SK-N-DZ (cell line): Measurements from ENCODE around the gene KRTAP5-1.
"Not testable (repeated sequence)": the region's sequence is repeated elsewhere in the genome, so short reads cannot be mapped to it uniquely, and the experiment has no call there.

ENCODE experiments used
- DNase-seq: peaks from one replicate; pipeline ENCODE4 v3.0.0-alpha.2; 2015; ENCODE audit warnings: low spot score

KRTAP5-1 gene

DNA sequence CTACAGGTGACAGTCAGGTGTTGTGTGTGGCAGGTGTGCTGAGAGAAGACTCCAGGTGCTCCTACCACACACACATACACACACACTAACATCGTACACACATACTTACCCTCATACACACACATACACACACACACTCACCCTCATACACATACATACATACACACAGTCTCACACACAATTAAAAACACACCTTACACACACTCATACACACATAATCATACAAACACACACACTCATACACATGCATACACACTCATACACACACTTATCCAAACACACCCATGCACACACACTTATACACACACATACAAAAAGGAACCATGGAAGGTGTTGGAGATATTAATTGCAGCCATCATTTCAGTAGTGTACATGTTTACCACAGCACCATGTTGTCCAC lies 18.5 kb upstream of the KRTAP5-1 start:
- no peak for DNase-seq

DNA sequence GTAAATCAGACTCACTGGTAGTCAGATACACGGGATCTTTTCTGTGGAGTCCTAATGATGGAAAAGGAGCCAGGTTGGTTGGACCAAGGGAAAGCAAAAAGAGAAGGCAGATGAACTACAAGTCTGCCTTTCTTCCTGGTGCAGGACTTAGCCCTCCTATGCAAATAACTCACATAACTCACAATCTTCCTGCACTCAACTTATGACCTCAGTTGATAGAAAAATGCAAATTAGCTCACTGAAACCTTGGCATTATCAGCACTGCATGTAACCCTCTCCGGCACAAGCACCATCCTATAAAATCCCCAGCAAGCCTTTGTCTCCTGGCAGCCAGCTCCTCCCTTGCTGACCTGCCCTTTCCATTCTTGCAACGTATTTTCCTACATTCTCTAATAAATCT lies 16.6 kb upstream of the KRTAP5-1 start:
- DNase-seq = not testable (repeated sequence)

DNA sequence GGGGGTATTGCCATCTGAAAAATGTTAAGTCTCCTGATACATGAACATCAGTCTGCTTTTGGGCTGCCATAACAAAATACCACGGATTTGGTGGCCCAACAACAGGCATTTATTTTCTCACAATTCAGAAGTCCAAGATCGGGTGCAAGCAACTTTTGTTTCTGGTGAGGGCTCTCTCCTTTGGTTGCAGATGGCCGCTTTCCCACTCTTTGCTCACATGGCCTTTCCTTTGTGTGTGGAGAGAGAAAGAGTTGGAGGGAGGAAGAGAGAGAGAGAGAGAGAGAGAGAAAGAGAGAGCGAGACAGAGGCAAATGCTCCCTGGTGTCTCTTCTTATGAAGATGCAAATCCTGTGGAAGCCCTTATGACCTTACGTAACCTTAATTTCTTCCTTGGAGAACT lies 15.5 kb upstream of the KRTAP5-1 start:
- DNase-seq = no peak

DNA sequence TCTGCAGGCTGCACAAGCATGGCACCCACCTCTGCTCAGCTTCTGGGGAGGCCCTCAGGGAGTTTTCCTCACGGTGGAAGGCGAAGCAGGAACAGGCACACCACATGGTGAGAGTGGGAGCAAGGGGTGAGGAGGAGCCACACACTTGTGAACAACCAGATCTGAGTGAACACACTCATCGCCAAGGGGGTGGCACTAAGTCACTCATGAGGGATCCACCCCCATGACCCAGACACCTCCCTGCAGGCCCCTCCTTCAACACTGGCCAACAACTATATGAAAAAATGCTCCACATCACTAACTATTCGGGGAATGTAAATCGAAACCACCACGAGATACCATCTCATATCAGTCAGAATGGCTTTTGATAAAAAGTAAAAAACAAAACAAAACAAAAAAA lies 13.7 kb upstream of the KRTAP5-1 start:
- no peak for DNase-seq

DNA sequence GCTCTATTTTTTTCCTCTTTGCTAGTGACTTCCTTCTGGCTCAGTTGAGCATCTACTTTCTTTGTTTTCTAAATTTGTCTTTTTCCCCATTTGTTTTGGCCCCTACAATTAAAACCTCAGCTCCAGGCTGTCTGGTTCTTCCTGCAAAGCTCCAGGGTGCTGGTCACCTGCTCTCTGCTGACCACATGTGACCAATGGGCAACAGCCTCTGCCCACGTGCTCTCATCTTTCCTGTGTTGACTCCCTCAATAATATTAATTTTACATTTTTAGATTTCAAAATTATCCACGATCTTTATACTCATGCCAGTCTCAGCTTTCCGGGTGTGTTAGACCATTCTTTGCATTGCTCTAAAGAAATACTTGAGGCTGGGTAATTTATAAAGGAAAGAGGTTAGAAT lies 13.3 kb upstream of the KRTAP5-1 start:
- not testable (repeated sequence) for DNase-seq

DNA sequence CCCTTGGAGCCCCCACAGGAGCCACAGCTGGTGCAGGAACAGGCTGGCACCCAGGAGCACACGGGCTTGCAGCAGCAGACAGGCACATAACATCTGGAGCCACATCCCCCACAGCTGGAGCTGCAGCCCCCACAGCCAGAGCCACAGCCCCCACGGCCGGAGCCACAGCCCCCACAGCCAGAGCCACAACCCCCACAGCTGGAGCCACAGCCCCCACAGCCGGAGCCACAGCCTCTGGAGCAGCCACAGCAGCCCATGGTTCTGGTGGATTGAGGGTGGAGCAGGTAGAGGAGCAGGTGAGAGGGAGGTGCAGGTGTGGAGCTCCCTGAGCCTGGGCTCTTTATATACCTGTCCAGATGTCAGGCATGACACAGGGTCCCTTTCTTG lies 12.9 kb upstream of the KRTAP5-1 start, which contains the start of gene KRTAP5-2:
TSS of gene KRTAP5-2 (minus strand) at position 301 of the 387 bp plus-strand sequence. CDS start at position 257, 44 bp downstream.
- no peak for DNase-seq

DNA sequence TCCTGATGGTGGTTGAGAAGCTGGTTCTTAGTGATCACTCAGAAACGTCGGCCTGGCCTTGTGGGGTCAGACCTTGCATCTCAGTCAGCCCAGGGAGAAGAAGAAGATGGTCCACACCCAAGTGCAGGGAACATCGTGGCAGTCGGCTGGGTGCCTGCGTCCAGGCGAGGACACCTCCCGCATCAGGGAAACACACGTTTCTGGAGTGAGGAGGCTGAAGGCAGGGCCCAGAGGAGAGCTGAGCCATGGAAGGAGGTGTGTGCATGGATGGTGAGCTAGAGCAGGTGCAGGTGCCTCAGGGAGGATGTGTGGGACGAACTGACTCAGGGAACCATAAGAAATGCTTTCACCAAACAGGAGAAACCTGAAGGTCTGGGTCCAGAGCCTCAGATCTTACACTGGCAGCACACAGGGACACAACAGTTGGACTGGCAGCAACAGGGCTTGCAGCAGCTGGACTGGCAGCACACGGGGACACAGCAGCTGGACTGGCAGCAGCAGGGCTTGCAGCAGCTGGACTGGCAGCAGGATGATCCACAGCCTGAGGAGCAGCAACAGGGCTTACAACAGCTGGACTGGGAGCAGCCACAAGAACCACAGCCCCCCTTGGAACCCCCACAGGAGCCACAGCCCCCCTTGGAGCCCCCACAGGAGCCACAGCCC lies 12.4 kb upstream of the KRTAP5-1 start:
- DNase-seq = no peak

DNA sequence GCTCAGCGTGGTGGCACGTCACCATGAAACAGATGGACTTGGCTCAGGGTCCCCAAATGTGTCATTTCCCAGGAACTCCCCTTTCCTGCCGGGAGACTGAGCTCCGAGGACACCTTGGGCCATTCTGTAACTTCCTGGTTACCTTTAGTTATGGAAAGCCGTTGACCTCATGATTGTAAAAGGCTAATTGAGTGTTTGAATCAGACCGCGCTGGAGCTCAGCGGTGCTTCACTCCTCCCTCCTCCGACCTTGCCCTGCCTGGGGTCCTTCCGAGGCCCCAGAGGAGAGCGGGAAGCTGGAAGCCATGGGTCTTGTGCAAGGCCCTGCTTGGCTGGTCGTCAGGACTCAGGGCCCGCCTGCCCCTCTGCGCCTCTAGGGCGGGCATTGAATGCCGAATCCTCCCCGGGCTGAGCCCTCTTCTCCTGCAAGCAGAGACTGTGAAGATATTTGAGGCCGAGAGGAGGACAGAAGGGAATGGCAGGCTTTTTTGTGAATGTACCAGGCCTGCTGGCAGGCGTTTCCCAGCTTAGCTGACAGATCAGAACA lies 11.6 kb upstream of the KRTAP5-1 start:
- DNase-seq = not testable (repeated sequence)

DNA sequence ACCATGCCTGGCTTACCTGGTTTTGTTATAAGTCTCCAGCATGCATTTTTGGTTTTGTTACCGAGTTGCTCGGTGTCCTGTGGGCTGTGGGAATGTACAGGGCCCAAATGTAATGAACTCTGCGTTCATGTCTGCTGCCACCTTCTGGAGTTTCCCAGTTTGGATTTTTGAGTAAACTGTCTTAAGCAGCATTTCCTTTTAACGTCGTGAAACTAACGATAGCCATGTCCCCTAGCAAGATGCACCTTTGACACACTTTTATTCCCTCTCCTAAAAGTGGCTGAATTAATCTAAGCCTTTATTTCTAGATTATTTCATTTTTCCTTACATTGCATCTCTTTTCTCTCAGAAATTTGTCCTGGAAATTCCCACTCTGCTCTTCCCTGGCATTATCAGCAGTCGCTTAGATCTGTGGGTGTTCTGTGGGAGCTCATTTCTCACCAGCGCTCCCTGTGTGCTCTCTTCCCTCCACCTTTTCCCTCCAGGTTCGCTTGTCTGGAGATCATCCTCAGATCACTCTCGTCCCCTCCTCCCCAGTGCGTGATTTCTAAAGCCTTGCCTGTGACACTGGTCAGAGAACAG lies 11.0 kb upstream of the KRTAP5-1 start:
- DNase-seq = not testable (repeated sequence)

DNA sequence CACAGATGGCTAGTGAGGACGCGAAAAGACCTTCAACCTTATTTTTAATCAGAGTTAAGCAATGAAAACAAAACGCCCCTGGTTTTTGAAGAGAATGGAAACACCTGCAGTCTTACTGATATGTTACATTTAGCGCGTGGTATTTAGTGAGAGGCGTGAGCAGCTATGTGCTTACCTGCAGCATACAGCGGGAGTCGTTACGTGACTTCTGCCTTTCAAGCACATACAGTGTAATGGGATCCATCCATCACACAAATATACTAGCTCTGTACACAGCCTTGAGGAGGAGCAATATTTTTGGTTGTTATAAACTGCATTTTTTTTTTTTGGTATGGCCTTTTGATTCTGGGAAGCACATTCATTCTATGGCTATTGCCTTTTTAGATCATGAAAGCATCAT lies 7.5 kb upstream of the KRTAP5-1 start:
- no peak for DNase-seq

DNA sequence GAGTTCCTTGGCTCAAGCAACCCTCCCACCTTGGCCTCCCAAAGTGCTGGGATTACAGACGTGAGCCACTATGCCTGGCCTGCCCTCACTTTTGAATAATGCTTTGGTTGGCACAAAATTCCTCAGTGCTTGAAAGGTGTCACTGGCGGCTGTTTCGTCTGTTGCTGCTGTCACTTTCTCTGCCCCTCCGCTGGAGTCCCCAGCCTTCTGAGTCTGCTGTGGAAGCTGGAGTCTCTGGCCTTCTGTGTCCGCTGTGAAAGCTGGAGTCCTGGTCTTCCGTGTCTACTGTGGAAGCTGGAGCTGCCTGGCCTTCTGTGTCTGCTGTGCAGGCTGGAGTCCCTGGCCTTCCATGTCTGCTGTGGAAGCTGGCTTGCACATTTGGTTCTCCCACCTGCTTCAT lies 4.9 kb upstream of the KRTAP5-1 start:
- no peak for DNase-seq

DNA sequence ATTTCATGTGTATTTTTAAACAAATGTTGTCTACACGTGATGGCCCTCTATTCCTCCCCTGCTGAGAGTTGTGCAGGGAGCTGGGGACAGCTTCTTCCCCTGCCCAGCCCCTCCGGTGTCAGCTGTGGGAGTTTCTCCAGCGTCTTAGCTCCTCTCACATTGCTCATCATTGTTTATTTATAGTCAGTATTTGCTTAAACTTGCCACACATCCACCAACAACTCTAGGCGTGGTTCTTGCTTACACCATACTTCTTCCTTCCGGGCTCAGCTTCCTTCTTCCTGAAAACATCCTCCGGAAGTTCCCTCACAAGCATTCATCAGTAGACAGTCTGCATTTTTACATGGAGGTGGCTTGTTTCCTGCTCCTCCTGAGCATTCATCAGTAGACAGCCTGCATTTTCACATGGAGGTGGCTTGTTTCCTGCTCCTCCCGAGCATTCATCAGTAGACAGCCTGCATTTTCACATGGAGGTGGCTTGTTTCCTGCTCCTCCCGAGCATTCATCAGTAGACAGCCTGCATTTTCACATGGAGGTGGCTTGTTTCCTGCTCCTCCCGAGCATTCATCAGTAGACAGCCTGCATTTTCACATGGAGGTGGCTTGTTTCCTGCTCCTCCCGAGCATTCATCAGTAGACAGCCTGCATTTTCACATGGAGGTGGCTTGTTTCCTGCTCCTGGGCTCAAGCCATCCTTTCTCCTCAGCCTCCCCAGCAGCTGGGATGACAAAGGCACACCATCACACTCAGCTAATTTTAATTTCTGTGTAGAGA lies 4.3 kb upstream of the KRTAP5-1 start:
- not testable (repeated sequence) for DNase-seq

DNA sequence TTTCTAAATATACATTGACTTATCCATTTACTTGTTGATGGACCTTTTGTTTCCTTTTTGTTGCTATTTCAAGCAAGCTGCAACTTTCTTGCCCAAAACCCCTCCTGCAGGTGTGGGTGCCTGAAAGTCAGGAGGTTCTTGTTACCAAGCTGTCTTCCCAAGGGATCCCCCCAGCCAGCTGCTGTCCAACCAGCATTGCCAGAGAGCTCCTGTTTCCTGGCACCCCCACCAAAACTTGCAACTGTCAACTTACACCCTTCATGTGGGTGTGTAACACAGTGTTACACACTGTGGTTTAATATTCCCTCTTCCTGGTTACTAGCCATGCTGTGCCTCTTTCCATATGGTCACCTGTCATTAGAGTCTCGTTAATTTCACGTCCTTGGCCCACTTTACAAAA lies 1.6 kb upstream of the KRTAP5-1 start:
- DNase-seq = no peak

DNA sequence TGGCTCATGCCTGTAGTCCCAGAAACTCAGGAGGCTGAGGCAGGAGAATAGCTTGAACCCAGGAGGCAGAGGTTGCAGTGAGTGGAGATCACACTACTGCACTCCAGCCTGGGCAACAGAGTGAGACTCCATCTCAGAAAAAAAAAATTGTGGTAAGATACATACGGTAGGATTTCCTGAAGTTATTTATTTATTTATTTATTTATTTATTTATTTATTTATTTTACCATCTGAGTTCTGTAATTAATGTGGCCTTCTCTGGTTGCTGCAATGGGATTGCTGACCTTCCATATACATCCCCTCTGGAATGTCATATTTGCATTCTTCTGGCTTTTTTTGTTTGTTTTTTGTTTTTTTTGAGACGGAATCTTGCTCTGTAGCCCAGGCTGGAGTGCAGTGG lies 2.2 kb downstream of the KRTAP5-1 start:
- not testable (repeated sequence) for DNase-seq

DNA sequence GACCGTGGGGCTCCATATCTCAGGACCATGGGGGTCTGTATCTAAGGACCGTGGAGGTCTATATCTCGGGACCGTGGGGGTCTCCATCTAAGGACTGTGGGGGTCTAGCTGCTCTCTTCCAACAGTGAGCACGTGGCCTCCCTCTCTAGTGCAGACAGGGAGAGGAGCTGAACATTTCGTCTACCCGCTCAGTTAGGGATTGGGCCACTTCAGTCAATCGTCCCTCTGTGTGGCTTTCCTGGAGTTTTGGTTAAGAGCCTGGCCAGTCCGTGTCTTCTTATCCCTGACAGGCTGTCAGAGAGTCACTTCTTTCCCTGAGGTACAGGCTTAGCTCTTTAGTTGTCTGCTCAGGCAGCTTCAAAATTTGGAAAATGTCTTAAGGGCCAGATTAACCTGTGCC lies 3.1 kb downstream of the KRTAP5-1 start:
- DNase-seq = no peak

DNA sequence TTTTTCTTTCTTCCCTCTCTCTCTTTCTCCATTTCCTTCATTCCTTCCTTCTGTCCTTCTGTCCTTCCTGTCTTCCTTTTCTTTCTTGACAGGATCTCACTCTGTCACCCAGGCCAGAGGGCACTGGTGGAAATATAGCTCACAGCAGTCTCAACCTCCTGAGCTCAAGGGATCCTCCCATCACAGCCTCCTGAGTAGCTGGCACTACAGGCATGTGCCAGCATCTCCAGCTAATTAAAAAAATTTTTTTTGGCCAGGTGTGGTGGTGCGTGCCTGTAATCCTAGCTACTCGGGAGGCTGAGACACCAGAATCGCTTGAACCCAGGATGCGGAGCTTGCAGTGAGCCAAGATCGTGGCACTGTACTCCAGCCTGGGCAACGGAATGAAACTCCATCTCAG lies 8.3 kb downstream of the KRTAP5-1 start:
- DNase-seq = no peak

DNA sequence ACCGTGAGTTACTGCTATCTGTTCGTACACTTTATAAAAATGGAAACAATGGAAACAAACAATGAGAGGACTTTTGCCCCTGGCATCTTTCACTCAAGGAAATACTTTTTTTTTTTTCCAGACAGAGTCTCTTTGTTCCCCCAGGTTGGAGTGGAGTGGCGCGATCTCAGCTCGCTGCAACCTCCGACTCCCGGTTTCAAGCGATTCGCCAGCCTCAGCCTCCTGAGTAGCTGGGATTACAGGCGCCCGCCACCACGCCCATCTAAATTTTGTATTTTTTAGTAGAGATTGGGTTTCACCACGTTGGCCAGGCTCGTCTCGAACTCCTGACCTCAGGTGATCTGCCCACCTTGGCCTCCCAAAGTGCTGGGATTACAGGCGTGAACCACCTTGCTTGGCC lies 9.3 kb downstream of the KRTAP5-1 start:
- not testable (repeated sequence) for DNase-seq

DNA sequence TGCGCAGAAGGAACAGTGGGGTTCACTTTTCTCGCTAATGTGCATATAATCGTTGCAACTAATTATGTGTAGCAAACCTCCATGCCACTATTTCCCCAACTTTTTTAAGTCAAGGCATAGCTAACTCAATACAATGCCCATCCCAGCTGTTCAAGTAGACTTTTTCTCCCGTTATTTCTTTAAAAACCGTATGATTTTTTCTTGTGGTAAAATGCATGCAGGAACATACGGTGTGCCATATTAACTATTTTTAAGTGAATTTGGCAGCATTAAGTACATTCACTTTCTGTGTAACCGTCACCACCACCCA lies 10.2 kb downstream of the KRTAP5-1 start:
- DNase-seq = no peak

DNA sequence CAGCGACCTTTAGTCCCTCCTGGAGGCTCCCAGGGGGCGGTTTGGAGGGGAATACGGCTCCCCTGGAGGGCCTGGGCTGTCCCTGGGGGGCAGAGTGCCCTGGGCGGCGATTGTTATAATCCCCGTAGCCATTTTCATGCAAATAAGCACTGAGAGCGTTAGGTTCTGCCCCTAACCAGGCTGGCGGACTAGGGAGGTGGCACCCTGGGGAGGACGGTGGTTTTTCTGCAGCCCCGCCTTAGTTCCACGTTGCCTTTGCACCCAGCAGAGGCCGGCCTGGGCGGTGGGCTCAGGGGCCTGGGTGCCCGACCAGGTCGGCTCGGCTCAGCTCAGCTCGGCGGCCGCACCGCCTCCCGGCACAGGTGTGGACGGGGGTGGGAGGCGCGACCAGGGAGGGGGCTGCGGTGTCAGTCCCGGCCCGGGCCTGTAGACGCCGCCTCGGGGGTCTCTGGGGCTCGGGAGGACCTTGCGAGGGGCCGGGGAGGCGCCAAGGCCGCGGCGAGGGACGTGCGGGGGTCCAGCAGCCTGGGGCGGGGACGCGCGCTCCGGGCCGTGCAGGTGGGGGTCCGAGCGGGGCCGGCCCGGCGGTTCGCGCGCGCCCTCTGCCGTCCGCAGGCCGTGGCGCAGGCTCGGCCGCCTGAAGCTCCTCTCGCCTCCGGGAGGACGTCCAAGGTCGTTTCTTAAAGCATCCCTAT lies 10.7 kb downstream of the KRTAP5-1 start:
- no peak for DNase-seq

DNA sequence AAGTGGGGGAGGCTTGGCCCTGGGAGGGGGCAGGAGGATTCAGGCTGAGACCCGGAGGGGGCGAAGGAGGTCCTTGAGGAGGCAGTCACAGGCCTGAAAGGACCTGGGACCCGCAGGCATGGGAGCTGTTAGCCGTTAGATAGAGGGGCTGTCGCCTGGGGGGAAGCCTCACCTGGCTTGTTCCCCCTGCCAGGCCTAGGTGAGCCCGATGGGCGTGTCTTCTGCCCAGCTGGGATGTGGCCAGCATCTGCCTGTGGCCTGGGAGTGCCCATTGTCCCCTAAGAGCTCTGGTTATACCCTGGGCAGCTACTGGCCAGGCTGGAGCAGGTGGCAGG lies 11.2 kb downstream of the KRTAP5-1 start:
- DNase-seq = no peak

DNA sequence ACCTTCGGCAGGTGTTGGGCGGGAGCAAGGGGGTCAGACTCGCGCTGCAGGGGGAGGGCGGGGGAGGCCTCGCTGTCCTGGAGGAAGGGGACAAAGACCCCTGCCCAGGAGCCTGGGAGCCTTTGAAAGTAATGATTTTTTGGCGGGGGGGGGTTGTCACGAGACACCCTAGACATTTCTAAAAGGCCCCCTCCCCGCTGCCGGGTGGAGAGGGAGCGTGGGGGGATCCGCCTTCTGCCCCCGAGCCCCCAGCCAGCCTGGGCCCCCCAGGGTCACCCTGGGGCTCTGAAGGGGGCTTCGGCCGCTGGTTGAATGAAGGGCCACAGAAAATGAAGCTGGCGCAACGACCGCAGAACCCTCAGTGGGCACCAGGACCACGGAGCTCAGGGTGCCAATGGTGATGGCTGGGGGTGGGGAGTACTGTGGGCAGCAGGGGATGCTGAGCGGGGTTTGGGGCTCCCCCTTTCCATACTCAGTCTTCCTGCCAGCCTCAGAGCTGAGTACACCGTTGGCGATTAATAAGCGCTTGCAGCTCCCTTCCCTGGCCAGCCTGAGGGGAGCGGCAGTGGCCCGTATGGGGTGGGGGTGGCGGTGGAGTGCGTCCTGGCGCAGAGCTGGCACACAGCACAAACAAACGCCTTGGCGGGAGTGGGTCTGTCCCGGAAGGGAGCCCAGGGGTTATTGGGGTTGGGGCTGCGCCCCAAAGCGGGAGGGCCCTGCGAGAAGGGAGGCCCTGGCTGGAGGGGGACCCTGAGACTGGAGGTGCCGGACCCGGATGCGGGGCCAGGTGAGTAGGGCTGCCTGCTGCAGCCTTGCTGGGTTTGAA lies 11.8 kb downstream of the KRTAP5-1 start:
- DNase-seq = no peak
